ENCODE measurements around the gene SEC14L5.
"Not testable (repeated sequence)": the region's sequence is repeated elsewhere in the genome, so short reads cannot be mapped to it uniquely, and the experiment has no call there.

Gene SEC14L5

DNA sequence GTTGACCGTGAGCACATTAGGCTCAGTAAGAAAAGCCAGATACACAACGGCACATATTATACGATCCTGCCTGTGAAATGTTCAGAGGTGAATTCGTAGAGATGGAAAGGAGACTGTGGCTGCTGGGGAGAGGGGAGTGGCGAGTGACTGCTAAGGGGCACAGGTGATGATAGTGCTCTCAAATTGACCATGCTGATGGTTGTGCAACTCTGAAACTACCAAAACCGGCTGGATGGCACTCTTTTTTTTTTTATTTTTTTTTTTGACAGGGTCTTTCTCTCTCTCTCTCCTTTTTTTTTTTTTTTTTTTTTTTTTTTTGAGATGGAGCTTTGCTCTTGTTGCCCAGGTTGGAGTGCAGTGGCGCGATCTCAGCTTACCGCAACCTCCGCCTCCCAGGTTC, 8.1 kb upstream of the SEC14L5 start:
- no peak for DNase-seq (ENCODE audit: low read depth in 1 of 2, low spot score in 1 of 2)

DNA sequence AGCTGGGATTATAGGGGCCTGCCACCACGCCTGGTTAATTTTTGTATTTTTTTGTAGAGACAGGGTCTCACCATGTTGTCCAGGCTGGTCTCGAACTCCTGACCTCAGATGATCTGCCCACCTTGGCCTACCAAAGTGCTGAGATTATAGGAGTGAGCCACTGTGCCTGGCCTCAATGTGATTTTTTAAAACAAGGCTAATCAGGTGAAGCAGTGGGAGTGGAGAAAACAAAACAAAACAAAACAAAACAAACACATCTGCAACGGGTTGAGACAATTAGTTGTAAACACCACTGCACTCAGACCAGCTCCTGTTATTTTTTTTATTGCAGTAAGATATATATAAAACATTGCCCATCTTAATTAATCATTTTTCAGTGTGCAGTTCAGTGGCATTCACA, 6.5 kb upstream of the SEC14L5 start:
- DNase-seq (ENCODE audit: low read depth in 1 of 2, low spot score in 1 of 2) = not testable (repeated sequence)

DNA sequence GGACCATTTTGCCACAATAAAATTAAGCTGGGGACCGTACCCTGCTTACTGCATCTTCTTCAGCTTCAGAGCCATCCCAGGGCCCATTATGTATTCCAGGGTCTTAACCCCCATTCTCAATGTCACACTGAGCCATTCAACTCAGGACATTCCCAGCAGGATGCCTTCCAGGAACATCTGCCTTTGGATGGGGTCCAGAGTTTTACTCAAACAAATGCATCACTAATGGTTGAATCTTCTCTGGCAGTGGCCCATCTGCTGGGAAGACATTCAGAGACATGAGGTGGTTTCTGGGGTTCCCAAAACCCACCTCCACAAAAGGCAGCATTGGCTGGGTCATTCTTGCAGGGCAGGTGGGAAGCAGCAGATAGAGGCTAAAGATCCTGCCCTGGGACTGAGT, 3.4 kb upstream of the SEC14L5 start:
- no peak for DNase-seq (ENCODE audit: low read depth in 1 of 2, low spot score in 1 of 2)

DNA sequence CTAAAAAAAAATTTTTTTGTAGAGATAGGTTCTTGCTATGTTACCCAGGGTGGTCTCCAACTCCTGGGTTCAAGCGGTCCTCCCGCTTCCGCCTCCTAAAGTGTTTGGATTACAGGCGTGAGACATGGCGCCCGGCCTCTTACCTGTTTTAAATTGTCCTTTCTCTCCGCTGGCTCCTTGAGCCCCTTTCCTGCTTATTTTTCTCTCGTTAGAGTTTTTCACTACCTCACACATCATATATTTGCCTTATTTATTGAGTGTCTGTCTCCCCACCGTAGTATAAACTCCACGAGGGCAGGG, 760 bp upstream of the SEC14L5 start:
- DNase-seq (ENCODE audit: low read depth in 1 of 2, low spot score in 1 of 2) = no peak

DNA sequence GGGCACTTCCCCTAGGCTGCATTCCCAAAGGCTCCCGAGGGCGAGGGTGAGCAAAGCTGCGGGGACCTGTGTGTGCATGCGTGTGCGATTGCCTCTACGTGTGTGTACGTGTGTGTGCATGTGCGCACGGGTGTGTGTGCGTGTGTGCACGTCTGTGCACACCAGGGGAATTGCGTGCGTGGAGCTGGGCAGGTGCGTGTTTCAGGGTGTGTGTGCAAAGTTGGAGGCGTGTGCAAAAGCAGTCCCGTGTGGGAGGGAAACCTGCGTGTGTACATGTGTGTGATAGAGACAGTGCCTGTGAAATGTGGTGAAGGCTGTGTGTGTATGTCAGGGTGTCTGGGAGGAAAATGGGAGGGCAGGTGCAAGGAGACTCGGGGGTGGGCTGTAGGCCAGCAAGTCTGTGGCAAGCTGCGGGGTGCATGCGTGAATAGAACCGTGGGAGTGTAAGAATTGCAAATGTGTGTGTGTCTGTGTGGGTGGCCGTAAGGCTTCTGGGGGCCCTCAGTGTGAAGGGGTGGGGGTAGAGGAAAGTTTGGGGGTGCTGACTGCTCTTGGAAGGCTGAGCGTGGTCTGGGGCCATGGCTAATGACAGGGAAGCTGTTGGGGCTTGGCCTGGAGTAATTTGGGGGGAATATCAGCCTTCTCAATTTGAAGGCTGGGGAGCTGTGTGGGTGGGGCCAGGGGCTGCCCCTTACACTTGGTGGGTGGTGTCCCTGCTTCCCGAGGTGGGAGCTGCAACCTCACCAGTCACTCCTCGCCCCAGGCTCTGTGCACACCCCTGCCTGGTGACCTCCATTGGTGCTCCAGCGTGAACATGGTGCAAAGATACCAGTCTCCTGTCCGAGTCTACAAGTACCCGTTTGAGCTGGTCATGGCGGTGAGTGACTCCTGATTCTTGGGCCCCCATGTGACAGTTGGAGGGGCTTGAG, 644 bp downstream of the SEC14L5 start:
- no peak for DNase-seq (ENCODE audit: low read depth in 1 of 2, low spot score in 1 of 2)

DNA sequence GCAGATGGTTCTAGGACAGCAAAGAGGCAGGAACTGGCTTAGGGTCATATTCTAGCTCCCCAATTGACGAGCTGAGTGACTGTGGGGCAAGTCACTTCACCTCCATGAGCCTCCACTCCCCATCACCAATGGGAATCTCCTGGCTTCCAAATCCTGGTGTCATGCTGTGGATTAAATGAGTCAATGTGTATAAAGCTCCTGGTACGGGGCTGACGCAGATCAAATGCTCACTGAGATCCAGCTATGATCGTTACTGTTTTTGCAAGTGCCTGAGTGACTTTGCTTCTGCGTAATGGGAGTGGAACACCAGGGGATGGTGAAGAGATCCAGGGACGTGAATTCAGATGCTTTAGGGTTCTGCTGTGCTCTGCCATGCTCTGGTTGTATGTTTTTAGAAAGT, 2.4 kb downstream of the SEC14L5 start:
- no peak for DNase-seq (ENCODE audit: low read depth in 1 of 2, low spot score in 1 of 2)

DNA sequence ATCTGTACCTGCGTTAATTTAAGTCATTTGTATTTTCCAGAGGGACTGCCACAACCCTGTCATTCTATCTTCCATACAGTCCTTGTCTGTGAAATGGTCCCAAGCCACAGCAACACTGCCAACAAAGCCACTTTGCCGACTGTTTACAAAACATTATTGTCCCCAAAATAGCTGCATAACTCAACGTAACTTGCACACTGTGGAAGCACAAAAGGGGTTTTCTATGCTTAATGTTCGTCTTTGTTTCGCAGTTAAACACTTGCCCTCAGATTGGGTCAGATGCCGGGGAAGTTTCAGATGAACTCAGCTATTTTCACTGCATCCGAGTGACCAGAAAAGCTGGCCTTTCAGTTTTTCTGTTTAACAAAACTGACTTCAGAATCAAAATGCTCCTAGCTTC, 4.6 kb downstream of the SEC14L5 start:
- no peak for DNase-seq (ENCODE audit: low read depth in 1 of 2, low spot score in 1 of 2)

DNA sequence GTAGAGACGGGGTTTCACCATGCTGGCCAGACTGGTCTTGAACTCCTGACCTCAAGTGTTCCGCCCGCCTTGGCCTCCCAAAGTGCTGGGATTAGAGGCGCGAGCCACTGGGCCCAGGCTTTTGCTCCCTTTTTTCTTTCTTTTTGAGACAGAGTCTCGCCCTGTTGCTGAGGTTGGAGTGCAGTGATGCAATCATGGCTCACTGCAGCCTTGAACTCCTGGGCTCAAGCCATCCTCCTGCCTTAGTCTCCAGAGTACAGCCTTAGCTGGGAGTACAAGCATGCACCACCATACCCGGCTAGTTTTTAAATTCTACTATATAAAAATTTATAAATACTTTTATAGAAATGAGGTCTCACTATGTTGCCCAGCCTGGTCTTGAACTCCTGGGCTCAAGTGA, 5.4 kb downstream of the SEC14L5 start:
- not testable (repeated sequence) for DNase-seq (ENCODE audit: low read depth in 1 of 2, low spot score in 1 of 2)

DNA sequence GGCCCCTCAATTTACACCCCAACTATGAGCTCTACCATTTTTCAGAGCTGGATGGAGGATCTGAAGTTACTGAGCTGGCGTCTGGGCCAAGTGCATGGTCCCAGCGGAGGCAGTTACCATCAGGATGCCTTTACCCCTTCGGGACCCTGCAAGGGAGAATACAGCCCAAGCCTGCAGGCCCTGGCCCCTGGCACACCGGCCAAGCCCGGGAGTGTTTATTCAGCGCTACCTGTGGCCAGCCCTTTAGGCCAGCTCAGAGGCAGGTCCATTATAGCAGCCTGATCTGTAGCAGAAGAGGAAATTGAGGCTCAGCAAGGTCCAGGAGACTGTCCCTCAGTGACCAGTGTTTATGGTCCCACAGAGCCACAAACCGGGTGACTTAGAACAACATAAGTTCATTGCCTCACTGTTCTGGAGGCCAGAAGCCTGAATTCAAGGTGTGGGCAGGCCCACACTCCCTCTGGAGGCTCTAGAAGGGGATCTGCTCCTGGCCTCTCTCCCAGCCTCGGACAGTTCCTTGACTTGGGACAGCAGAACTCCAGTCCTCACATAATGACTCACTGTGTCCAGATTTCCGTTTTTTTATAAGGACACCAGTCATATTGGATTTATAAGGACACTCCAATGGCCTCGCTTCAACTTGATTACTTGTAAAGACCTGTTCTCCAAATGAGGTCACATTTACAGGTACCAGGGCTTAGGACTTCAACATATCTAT, 8.8 kb downstream of the SEC14L5 start:
- no peak for DNase-seq (ENCODE audit: low read depth in 1 of 2, low spot score in 1 of 2)

DNA sequence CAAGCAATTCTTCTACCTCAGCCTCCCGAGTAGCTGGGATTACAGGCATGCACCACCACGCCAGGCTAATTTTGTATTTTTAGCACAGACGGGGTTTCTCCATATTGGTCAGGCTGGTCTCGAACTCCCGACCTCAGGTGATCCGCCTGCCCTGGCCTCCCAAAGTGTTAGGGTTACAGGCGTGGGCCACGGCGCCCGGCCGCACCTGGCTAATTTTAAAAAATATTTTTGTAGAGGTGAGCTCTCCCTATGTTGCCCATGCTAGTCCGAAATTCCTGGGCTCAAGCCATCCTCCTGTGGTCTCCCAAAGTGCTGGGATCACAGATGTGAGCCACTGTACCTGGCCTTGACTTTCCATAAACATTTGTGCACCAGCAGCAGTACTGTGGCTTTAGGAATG, 10.1 kb downstream of the SEC14L5 start:
- DNase-seq (ENCODE audit: low read depth in 1 of 2, low spot score in 1 of 2) = not testable (repeated sequence)

DNA sequence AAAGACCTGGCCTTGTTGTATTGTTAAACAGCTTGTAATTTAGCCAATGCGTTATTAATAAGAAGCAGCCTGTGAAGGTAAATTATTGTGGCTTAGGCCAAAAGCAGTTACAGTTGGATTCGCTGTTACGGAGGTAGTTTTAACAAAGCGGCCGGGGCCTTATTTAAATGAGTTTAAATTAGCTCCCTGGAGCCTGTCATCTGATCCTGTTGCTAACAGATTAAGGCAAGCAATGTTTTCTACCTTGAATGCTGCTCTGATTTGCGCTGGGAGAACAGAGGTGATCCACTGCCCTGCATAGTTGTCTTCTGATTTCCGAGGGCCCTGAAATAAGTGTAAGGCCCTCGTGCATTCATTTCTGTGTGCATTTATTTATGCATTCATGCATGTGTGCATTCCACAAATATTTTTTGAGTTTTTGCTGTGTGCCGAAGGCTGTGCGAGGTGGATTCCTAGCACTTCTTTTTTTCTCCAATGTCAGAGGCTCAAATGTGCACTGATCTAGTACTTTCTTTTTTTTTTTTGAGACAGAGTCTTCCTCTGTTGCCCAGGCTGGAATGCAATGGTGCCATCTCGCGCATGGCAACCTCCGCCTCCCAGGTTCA, 10.9 kb downstream of the SEC14L5 start:
- no peak for DNase-seq (ENCODE audit: low read depth in 1 of 2, low spot score in 1 of 2)

DNA sequence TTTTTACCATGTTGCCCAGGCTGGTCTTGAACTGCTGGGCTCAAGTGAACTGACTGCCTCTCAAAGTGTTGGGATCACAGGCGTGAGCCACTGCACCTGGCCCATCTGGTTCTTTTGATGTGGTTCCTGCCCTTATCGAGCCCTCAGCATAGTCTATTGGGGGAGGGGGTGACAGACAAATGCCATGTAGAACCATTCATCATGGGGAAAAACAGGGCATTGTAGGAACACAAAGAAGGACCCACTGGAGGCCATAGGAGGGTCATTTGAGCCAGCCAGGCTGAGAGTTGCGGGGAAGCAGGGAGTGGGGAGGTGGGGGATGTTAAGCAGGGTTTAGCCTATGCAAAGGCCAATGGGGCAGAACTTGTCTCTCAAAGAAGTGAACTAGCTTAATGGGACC, 11.9 kb downstream of the SEC14L5 start:
- no peak for DNase-seq (ENCODE audit: low read depth in 1 of 2, low spot score in 1 of 2)

DNA sequence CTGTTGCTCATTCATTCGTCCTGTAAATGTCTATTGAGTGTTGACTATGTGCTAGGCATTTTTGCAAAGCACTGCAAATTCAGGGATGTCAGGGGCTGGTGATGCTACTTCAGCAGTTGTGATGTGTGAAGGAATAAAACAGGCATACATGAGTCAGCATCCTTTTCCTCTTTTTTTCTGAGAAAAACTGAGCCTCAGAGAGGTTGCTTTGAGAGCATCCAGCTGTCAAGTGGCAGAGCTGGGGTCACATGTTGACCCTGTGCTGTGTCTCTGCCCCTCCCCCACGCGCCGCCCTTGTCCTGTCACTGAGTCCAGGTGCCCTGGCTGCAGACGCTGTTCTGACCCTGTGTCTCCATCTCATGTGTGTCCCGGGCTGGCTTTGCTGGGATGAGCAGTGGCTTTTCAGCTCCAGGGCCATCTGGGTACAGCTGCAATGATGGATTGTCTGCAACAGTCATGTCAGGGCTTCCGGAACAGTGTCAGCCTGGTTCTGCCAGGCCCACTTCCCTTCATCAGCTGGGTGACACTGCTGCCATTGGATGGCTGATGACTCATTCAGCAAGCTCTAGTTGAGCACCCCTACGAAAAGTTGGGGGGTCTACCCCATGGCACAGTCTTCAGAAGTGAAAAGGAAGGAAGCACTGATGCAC, 14.9 kb downstream of the SEC14L5 start:
- no peak for DNase-seq (ENCODE audit: low read depth in 1 of 2, low spot score in 1 of 2)

DNA sequence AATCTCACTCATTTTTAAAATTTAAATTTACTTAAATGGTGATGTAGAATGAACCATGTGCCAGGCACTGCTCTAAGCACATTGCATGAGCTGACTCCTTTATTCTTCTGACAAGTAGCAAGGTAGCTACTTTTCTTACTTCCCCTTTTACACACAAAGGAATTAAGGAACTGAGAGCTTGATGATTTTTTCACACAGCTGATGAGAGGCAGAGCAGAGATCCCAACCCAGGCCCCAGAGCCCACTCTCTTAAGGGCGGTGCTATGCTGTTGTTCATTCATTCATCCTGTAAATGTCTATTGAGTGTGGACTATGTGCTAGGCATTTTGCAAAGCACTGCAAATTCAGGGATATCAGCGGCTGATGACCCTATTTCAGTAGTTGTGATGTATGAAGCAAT, 17.9 kb downstream of the SEC14L5 start:
- no peak for DNase-seq (ENCODE audit: low read depth in 1 of 2, low spot score in 1 of 2)

DNA sequence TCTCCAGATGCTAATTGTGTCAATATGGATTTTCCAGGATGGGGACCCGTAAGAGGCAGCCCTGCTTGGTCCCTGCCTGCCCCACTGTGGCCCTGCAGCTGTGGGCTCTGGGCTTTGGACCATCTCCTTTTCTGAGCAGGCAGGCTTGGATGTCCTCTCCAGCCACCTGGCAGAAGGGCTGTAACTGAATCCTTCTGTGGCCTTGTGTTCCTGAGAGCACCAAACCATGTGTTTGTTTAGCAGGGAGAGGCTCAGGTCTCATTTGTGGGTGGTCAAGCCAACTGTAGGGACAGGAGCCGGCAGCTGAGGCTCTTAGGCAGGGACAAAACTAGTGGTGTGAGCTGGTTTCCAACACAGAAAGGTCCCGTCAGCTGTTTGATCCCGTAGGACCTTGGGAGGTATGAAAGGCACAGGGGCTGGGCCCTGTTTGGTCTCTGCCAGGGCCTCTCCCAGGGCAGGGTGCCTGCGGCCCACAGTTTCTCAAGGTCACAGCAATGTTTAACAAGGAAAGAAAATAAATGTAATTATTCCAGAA, 18.5 kb downstream of the SEC14L5 start:
- DNase-seq (ENCODE audit: low read depth in 1 of 2, low spot score in 1 of 2) = no peak

DNA sequence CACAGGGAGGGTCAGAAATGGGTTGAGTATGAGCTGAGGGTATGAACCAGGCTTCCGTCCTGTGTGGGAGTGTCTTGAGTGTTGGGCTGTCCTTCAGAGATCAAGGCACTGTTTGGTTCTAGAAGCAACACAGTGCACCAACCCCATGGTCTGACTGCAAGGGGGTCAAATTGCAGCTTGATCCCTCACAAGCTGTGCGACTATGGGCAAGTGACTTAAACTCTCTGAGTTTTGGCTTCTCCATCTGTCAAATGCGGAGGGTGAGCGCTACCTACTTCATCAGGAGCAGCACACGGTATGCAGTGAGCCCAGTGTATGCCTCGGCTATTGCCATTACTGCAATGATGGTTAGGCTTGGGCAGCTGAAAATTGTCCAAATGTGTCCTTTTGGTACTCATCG, 21.0 kb downstream of the SEC14L5 start:
- DNase-seq (ENCODE audit: low read depth in 1 of 2, low spot score in 1 of 2) = no peak

DNA sequence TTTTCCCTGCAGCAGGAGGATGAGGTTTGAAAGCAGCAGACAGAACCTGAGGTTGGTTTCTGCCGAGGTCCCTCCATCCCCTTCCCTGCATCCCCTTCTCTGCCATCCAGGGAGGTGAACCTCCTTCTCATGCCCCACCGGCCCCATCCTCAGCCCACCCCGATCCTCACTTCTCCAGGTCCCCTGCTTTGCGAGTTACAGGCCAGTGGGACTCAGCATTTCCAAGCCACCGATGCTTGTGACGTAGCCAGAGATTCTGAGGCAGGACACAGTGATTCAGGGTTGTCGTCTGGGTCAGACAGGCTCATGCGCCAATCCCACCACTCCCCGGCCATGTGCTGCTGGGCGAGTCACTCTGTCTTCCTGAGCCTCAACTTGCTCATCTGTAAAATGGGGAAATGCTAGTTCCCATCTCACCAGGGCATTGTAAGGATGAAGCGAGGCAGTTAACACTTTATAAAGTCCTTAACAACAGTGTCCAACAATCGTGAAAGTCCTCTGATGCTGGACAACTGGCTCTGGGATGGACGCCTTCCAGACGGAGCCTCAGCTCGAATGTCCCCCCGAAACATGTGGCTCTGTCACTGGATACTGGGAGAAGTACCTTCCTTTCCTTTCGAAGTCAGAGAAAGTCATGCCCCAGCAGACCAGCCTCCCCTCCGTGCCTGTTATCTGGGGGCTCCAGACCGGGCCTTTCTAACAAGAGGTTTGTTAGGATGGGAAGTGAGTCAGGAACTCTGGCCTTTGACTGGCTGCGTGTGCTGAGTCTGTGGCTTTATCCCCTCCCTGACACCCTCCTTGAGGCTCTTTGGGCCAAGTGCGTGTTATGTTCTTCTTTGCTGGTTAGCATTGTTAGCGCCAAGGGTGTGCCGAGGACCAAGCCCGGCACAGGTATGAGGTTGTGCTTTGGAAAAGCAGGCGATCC, 21.9 kb downstream of the SEC14L5 start:
- no peak for DNase-seq (ENCODE audit: low read depth in 1 of 2, low spot score in 1 of 2)

DNA sequence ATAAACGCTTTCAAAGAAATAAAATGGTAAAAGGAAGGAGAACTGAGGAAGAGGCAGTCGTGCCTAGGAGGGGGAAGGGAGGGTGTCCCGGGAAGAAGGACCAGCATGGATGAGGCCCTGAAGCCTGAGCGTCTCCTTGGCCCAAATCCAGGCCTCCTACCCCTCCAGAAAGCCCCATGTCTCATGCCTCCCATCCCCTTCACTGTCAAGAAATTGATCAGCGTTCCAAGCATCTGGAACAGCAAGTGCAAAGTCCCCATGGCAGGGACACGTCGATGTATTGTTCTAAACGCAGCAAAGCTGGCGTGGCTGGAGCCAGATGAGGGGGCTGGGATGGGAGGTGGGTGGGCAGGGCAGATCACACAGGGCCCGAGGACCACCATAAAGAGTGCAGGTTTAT, 22.6 kb downstream of the SEC14L5 start:
- no peak for DNase-seq (ENCODE audit: low read depth in 1 of 2, low spot score in 1 of 2)

DNA sequence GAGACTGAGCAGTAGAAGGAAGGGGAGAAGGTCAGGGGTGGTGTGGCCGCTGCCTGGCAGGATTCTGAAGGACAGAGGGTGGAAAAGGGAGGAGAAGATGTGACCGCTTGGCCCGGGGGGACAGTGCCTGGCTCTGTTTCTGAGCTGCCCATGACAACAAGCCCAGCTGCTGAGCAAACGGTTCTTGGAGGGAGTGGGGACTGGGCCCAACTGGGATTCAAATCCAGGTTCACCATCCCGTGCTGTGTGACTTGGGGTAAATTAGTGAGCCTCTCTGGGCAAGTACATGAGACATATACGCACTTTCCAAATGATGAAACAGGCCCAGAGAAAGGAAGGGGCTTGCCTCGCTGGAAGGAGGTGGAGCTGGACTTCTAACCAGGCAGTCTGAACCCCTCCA, 23.3 kb downstream of the SEC14L5 start:
- DNase-seq (ENCODE audit: low read depth in 1 of 2, low spot score in 1 of 2) = no peak

DNA sequence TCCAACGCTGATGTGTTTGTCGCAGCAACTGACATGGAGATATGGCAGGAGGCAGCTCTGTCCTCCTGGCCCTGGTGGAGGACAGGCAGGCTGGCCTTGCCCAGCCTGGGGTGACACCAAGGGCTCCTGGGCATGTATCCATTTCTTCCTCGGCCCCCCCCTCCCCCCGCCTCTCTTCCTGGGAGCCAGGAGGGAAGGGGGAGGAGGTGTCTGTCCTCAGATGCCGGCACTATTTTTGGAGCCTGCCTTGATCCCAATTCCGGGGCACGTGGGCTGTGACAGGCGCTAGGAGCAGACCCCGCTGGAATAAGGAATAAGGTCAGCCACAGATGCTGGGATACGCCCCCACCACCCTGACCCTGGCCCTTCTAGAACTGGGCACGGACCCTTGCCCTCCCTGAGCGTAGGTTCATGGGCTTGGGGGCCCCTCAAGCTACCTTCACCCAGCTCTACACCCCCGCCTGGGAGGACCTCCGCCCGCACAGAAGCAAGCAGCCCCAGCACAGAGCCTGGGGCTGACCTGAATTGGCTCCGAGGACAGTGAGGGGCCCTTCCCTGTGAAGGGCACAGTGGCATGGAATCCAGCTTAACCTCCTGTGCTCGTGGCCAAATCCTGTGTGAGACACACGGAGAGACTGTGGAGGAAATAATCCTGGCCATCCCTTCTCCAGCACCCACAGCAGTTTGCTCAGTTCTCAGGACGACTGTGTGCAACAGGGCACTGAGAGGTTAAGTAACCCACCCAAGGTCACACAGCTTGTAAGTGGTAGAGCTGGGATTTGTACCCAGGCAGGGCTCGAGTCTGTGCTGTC, 24.1 kb downstream of the SEC14L5 start:
- DNase-seq (ENCODE audit: low read depth in 1 of 2, low spot score in 1 of 2) = no peak

All from stimulated activated CD4-positive, alpha-beta T cell treated with anti-CD3 and anti-CD28 coated beads, Interleukin-15, amount 100 ng/mL, for 1 hour (primary cell).